Measurements from ENCODE around the gene PLN.

DNA sequence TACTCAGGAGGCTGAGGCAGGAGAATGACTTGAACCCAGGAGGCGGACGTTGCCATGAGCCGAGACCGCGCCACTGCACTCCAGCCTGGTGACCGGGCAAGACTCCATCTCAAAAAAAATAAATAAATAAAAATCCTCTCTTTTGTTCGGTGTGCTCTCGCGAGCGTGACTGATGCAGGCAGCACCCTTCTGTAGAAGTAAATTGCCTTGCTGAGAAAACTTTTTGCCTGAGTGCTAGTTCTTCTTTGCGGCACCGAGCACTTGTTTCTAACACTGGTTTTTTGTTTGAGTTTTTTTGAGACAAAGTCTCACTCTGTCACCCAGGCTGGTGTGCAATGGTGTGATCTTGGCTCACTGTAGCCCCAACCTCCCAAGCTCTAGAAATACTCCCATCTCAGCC is 30.5 kb downstream of the PLN start:
- no peak for TF ChIP-seq EZH2phosphoT487 (IDR thresholded peaks at IDR 0.05; ENCODE audit: low read depth, severe bottlenecking, unreplicated experiment)
- TF ChIP-seq CTCF (IDR thresholded peaks at IDR 0.05; ENCODE audit: poor library complexity), result no peak
- TF ChIP-seq EZH2 (IDR thresholded peaks at IDR 0.05; ENCODE audit: borderline replicate concordance), result no peak

Measured in hepatocyte (in vitro differentiated cells).